CD4-positive, alpha-beta T cell treated with Interleukin-17A for 1 hour (primary cell): ENCODE measurements around the gene MDGA2.
"Not testable (repeated sequence)": the region's sequence is repeated elsewhere in the genome, so short reads cannot be mapped to it uniquely, and the experiment has no call there.

Experiments
- DNase-seq: peaks from one replicate; pipeline ENCODE4 v3.0.0-alpha.2; 2020

Gene MDGA2

DNA sequence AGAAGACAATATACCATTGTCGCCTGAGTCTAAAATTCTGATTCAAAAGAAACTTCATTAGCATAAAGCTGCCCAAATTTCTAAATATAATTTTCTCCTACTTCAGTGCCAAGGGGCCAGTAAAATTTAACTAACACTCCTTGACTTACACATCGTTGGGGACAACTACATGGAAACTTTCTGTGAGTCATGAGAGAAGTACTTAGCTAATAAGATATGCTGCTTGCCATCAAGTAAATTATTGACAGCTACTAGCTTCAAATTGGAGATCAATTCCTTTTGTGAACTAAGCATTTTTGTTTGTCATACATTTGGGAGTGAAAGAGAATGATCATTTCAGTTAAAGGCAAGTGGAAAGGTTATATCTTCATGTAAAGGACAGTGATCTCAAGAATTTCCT is 373.3 kb downstream of the MDGA2 start:
- DNase-seq: no peak

DNA sequence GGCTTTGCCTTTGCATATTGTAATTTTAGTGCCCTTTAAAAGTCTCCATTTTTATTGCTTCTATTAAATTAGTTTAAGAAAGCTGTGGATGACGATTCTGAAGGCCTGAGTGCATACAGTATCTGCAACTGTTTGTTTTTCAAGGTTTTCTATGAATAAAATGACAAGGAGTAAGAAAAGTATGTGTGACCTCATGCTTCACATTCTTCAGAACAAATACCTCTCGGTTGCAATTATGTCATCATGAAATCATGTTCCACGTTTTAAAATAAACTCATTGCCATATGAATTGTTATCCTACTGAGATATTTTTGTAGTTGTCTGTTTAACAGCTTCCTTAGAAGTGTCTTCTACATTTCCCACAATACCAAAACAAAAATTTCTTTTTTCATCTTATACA is 374.6 kb downstream of the MDGA2 start:
- no peak for DNase-seq

DNA sequence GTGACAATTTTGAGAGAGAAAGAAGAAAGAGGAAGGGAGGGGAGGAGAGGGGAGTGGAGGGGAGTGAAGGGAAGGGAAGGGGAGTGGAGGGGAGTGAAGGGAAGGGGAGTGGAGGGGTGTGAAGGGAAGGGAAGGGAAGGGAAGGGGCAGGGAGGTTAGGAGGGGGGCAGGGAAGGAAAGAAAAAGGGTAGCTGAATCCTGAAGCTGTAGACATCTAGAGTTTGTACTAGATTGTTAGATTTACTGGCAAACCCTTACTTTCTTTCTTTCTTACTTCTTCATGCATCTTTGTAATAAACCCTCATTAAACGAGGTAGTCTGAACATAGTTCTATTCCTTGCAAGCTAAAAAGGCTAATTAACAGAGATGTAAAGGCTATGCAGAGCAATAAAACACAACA is 378.0 kb downstream of the MDGA2 start:
- no peak for DNase-seq

DNA sequence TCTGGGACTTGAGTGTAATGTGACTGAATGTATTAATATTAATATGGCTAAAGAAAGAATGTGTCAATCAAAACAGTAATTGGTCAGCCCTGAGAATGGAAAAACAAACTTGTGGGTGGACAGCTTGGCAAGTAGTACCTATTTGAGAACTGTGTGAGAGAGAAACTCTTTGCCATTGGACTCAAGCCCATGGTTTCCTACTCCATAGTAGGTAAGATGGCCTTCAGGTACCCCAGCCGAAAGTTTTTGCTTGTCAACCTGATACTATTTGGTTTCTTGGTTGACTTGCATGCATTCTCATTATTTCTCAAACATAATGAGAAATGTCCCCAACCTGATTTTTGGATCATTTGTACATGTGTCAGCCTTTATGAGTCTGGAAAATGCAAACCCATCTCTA is 391.1 kb downstream of the MDGA2 start:
- no peak for DNase-seq

DNA sequence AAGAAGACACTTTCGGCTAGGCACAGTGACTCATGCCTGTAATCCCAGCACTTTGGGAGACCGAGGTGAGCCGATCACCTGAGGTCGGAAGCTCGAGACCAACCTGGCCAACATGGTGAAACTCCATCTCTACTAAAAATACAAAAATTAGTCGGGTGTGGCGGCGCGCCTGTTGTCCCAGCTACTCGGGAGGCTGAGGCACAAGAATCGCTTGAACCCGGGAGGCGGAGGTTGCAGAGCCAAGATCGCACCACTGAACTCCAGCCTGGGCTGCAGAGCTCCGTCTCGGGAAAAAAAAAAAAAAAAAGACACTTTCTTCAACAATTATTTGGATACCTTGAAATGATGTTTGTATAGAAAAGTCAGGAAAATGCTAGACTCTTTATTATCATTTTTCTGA is 393.6 kb downstream of the MDGA2 start:
- not testable (repeated sequence) for DNase-seq

DNA sequence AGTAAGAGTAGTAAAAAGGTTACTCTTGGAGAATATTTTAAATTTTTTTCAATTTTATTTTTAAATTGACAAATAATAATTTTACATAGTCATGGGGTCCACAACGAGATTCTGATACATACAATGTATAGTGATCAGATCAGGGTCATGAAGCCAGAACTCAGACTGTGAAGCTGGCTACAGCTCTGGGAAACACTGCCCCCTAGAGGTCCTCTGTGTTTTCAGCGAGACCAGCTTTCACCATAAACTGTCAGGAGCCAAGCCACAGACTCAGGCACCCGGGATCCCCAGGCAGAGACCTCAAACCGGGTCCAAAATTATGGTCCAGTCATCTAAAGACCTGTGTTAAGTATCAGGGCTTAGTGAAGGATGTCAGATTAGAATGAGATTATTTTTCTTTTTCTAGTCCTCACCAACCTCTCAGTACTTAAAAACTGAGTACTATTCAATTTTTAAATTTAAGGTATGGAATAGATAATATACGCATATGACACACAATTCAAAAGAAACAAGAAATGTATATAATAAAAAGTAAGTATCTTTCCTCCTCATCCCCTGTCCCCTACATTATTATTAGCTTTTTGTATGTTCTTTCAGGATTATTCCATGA is 397.1 kb downstream of the MDGA2 start:
- peak; percentile 2 for DNase-seq

DNA sequence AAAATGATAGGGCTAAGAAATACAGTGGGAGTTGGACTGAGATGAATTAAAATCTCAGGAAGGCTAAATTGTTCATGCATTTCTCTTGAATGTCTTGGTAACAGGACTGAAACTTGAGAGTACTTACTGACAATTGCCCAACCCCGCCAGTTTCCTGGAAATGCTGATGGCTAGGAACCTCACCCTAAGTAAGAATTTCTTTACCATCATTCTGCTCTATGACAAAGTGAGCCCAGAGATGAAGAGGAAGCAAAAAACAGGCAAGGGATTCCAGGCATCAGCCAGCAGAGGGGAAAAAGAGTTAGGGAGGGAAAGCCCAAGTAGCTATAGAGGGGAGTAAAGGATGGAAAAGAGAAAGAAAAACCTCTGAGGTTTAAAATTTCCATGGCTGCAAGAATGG is 397.7 kb downstream of the MDGA2 start:
- DNase-seq: no peak

DNA sequence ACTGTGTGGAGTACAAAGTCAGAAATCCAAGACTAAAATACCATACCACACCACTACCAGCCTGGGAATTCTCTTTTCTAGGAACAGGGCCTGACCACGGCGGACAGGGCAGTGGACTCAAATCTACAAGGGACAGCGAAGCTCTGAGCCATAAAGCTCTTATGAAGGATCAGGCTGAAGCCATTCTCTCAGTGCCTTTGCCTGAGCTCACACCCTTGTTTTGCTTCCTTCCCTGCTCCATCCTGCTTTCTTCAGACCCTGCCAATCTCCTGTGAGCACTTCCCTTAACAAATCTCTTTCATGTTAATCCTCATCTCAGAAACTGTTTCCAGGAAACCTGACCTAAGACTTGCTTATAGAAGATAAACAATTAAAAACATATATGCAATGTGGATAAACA is 398.5 kb downstream of the MDGA2 start:
- no peak for DNase-seq

DNA sequence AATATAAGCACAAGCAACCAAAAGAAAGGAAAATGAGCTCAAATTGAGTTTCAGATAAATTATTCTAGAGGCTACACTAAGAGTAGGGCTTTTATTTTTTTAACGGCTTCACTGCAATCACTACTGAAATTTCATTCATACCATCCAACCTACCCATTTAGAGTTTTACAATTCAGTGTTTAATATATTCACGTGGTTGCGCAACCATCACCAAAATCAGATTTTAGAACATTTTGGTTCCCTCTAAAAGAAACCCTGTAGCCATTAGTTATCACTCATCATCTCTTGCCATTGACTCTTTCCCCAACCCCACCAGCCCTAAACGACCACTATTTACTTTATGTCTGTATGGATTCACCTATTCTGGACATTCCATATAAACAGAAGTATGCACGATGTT is 401.5 kb downstream of the MDGA2 start:
- DNase-seq: no peak

DNA sequence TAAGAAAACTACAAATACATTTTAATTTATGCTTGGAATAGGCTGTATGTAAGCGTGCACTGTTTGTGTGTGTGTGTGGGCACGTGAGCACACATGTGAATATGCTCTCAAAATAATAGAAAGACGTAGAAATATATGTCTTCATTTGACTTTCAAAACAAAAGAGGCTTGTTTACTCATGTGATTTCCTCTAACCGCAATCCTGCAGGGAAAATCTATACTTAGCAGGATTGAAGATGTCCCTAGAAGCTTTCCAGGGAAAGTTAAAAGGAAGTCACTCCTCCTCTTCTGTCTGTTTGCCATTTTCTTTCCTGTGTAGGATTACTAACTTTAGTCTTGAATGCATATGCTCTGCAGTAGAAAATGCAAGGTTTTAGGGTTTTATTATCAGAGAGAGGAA is 404.7 kb downstream of the MDGA2 start:
- DNase-seq: no peak

DNA sequence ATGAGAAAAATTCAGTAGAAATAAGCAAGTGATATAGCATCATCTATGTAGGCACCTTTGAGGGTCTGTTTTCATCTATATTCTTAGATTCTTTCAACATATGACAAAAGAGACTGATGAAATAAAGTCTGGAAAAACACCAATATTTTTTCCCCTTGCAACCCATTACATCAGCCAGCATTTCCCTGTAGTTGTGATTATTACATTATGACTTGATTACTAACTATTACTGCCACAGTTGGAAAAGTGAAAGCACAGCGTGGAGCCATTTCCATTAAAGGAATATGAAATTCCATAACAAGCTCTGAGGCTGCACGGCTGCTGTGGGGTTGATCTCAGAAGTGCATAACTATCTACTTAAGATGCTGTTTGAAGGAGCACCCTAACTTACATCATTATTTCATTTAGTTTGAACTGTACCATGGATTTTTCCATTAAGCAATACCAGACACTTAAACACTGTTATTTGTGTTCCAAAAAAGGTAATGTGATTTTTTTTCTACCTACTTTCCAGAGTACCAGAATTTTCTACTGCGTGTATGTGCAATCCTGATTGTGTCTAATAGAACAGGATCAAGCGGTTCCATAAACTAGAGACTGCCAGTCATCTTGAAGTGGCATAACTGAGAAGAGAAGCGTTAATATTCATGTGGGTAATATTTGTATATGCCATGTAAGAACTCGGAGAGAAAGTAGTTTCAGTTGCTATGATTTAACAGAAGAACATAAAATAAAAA is 405.5 kb downstream of the MDGA2 start:
- no peak for DNase-seq

DNA sequence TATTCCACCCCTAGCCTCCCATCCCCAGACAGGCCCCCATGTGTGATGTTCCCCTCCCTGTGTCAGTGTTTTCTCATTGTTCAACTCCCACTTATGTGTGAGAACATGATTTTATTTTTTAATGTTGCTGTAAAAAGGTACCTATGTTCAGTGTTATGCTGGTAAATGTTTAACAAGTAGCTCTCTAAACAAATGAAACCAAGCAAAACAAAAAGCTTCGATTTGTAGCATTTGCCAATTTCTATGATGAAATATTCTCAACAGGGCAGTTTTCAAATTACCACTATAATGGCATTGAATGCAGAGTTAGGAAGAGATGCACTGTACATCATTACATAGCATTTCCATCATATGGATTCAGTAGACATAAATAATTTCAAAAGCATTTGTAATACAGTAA is 410.6 kb downstream of the MDGA2 start:
- DNase-seq: no peak

DNA sequence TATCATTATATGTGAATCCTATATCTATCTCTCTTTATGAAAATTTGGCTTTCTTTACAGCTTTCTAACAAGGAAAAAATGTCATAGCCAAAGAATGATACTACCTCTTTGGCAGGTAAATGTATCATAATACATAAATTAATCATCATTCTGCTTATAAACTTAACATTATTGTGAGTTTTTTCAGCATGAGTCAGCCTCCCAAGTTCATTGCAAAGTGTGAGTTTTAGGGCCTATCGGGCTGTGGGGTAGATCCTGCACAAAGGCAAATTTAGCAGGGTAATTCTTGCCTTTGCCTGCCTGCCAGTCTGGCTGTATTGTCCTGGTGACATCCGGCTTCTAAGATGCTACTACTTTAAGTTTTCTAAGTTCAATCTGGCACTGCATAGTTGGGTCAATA is 412.6 kb downstream of the MDGA2 start:
- DNase-seq: no peak

DNA sequence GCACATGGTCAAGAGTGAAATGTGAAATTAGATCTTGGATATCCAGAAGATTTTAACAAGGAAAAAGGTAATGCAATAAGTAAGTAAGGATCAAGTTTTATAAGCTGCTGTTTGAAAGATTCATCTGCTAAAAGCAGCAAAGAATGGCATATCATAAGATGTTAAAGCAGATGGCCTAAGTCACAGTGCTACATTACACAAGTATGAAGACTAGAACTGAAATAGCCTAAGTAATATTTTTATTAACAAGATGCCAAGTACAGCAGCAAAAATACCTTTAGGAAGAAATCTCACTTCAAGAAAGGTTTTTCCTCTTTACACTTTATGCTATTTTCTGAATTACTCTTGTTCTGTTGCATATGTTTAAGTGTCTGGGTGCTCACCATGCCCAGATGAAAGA is 414.1 kb downstream of the MDGA2 start:
- no peak for DNase-seq

DNA sequence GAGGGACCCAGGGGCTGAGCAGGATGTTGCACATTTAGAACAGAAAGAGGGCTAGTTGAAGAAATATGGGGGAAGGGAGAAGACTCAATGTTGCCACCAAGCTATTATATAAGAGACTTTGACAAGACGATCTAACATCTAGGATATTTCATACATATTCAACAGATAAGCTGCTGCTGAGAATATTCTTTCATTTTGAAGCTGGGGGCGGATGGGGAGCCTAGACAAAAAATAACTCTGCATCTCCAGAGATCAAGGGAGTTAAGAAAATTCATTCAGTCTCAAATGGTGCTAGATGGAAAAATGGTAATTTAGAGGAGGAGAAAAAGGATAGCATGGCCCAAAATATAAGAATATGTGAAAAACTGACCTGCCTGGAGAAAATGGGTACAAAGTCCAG is 415.6 kb downstream of the MDGA2 start:
- DNase-seq: no peak

DNA sequence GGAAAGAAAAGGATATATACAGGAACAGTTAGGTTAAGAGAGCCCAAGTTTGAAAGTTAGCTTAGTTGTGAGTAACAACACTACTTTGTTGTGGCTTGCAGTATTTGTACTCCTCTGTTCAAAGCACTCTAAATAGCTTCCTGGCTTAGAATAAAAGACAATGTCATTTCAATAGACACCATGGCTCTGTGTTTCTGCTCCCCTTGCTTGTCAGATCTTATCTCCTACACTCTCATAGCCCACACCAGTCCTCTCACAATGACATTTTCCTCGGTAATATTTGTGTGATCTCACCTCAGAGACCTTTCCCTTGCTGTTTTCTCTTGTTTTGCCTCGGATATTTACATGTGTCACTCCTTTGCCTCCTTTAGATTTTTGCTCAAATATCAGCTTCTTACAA is 418.4 kb downstream of the MDGA2 start:
- DNase-seq: no peak

DNA sequence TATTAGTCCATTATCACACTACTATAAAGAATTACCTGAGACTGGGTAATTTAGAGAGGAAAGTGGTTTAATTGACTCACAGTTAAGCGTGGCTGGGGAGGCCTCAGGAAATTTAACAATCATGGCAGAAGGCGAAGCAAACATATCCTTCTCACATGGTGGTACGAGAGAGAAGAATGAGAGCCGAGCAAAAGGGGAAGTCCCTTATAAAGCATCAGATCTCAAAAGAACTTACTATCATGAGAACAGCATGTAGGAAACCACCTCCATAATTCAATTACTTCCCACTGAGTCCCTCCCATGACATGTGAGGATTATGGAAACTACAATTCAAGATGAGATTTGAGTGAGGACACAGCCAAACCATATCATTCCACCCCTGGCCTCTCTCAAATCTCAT is 422.6 kb downstream of the MDGA2 start:
- DNase-seq: no peak

DNA sequence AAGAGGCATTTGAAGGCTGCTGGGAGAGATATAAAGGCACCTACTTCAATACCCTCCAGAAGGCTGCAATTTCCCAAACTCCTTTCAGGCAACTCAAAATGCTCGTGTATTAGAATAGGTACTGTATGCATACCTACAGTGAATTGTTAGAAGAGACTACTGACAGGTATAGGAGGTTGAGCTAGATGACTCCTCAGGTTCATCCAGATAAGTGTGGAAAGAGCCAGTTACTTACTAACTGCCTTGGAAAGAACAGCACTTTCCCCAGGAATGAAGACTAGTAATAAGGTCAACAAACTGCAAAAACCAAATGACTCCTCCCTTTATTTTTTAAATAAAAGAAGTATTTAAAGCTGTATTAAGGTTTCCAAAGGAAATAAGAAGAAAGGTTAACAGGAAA is 429.0 kb downstream of the MDGA2 start:
- DNase-seq: no peak

DNA sequence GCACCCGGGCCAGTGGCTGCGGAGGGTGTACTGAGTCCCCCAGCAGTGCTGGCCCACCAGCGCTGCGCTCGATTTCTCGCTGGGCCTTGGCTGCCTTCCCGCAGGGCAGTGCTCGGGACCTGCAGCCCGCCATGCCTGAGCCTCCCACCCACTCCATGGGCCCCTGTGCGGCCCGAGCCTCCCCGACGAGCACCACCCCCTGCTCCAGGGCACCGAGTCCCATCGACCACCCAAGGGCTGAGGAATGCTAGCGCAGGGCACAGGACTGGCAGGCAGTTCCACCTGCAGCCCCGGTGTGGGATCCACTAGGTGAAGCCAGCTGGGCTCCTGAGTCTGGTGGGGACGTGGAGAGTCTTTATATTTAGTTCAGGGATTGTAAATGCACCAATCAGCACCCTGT is 432.8 kb downstream of the MDGA2 start:
- DNase-seq: not testable (repeated sequence)

DNA sequence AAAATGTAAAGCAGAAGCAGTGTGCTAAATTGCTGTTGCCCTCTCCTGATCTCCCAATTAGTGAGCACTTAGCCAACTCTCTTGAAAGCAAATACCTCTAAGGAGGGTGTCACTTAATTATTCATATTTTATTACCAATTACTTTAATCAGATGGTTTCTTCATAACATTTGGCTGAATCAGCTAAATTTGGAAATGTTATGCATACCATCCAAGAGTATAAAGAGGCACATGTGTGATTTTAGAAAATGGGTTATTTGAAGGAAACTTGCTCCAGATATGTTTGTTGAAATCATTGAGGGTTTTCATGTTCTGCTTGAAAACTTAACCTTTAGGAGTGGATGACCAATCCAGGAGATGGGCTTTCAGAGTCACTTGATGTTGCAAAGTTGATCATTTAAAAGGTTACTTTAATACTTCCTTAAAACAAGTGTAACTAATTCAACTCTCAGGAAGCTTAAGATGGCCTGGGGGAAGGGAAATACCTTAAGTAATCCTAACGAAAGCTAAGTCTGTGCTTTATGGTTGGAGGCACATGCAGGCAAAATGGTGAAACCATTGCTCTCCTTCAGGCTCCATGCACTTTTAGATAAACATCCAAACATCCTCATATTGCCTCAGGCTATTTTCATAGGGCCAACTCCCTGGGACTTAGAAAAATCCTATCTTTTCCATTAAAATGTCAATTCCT is 434.5 kb downstream of the MDGA2 start:
- no peak for DNase-seq

DNA sequence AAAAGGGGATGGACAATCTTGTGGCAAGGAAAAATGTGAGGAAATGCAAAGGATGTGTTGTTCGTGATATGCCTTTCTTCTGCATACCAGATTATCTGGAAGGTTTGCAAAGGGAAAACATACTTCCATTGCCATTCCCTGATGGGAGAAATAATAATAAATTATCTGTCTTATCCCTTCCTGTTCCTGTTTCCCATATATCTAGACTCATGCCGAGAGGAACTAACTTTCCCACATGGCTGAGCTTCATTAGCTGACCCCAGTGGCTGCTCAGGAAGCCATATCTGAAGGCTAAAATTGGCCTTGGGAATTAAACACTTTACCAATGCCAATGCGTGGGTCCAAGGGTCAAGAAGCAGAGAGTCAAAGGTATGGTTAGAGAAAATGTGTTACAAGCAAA is 439.8 kb downstream of the MDGA2 start:
- no peak for DNase-seq

DNA sequence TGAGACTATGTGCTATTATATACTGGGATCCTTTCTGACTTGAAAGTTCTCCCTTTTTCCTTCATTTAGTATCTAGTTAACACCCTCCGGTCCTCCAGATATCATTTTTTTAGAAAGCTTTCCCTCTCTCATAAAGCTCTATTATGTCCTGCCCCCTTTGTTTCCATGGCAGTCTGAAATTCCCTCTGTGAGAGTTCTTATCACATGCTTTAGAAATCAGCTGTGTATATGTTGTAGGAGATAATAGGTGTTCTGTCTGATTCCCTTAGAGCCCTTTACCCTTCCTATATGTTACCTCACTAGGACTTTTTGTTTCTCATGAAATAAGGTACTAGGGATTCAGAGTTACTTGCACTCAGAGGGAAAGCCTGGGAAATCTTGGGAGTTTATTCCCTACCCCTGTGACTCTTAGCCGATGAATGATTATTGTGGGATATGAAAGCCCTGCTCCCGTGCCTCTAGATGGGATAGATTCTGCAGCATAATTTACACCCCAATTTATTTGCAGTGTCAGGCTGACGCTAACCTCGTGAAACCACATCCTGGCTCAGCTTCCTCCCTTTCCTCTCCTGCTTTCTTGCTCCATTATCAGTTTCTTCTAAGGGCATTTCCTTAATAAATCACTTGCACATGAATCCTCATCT is 448.4 kb downstream of the MDGA2 start:
- DNase-seq: no peak

DNA sequence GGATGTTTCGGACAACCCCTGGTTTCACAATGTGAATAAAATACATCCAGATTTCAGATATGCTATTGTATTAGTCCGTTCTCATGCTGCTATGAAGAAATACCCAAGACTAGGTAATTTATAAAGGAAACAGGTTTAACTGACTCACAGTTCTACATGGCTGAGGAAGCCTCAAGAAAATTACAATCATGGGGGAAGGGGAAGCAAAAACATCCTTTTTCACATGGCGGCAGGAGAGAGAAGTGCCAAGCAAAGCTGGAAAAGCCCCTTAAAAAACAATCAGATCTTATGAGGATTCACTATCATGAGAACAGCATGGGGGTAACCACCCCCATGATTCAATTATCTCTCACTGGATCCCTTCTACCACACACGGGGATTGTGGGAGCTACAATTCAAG is 451.7 kb downstream of the MDGA2 start:
- no peak for DNase-seq

DNA sequence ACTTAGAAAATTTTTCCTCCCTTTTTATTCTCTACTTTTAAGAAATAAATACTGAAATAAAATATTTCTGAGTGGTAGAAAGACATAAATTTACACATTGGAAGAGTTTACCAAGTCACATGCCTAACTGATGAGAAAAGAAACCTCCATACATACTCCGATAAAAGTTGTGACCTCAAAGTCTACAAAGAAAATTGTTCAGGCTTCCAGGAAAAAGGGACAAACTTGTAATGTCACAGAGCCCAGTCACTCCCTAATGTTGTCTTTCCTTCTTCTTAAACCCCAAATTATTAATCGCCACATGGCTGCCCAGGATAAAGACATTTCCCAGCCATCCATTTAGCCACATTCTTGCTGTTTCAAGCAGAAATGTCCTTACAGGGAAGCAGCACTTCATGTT is 455.3 kb downstream of the MDGA2 start:
- DNase-seq: no peak
